GM21737 (cell line): Measurements from ENCODE around the gene FRMD4A.

ENCODE experiments used
- ATAC-seq: cut with Tn5 transposase; IDR thresholded peaks from one replicate; pipeline ENCODE4 v1.9.1; 2021; ENCODE audit warnings: mild to moderate bottlenecking, moderate library complexity; ENCODE audit not compliant: unreplicated experiment

The FRMD4A gene

DNA sequence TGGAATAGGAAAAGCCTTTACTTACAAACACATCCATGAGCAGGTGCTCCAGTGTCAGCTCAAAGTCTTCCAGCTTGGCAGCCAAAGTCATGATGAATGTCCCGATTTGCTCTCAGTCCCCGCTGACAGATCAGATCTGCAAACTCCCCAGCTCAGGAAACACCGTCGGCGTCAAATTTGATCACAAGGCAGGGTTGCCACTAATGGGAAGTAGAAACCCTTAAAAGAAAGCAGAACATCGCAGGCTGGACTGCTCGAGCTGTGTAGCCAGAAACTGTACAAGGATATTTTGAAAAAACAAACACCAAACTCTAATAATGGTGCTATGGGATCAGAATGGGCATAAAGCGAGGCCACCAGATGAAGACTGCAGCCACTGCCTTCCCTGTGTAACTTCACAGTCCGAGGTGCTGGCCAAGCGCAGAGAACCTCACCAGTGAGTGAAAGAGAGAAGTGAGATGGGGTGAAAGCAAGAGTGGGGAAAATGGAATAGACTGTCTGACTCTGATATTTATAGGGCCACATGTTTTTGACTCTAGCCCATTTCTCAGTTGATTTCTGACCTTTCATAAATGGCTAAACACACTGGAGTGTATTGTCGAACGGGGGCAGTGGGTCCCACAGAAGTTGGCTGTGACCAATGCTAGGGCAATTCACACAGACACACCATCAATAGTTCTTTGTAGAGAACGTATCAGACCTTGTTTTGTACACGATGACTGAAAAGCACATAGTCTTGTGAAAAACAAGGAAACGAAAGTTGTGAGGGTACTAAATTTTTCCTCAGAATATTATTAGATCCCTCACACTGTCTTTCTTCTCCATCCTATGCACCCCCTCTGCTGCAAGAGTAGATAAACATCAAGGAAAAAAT is 306.2 kb downstream of the FRMD4A start:
- no peak for ATAC-seq

GRCh38 chr10:14023673-14024328 is 306.9 kb downstream of the FRMD4A start:
- ATAC-seq = no peak

- no peak for ATAC-seq
These were observed 307.6 kb downstream of the FRMD4A start for GRCh38 chr10:14022954-14023672.

DNA sequence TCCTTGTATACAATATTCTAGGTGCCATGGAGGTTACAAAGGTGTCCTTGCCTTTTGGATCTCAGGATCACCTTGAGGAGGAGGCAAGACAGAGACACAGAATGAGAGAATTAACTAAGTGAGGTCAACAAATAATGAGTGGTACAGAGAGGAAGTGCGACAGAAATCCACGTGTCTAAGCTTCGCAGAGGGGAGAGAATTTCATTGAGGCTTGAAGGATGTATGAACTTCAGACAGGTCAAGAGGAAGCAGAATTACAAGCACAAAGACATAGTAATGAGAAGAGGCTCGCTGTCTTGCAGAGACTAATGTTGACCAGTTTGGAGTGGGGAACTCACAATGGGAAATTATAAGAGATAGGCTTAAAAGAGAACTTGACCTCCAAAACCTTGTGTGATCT is 308.7 kb downstream of the FRMD4A start:
- no peak for ATAC-seq

GRCh38 chr10:14020037-14020664 is 310.6 kb downstream of the FRMD4A start:
- ATAC-seq = no peak

- no peak for ATAC-seq
These were observed 313.3 kb downstream of the FRMD4A start for GRCh38 chr10:14017467-14017866.

DNA sequence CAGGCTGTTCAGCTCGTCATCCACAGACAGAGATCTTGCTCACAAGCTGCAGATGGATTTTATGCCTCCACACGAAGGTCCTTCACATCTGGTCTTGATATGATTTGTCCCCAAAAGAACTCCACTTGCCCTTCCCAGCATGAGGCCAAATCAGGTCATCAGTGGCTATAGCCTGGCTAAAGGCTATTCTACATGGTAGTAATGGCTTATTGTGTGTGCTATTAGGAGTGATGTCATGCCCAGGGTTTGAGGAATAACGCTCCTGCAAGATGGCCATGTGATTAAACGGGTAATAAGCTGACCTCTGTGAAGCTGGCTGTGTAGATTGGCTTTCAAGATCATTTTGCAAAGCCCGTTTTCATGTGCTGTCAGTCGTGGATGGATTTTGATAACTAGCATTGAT is 313.8 kb downstream of the FRMD4A start:
- no peak for ATAC-seq

GRCh38 chr10:14016011-14016536 is 314.6 kb downstream of the FRMD4A start:
- ATAC-seq = no peak

DNA sequence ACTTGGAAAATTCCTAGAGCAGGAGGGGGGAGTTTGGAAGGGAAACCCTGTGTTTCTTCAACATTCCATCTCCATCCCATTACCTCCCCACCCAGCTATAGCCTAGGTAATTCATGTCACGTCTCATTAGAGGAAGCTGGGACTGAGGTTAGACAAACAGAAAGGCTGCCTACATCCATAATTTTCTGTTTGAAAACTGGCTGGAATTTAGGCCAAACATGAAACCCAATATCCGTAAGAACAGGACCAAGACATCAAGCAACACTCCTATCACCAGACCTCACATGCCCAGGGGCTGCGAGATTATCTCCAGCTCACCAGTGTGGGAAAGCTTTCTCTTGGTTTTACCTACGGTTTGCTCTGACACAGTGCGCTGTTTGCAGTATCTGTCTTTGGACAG is 316.3 kb downstream of the FRMD4A start:
- ATAC-seq = no peak

GRCh38 chr10:14010769-14011574 is 319.8 kb downstream of the FRMD4A start:
- no peak for ATAC-seq

DNA sequence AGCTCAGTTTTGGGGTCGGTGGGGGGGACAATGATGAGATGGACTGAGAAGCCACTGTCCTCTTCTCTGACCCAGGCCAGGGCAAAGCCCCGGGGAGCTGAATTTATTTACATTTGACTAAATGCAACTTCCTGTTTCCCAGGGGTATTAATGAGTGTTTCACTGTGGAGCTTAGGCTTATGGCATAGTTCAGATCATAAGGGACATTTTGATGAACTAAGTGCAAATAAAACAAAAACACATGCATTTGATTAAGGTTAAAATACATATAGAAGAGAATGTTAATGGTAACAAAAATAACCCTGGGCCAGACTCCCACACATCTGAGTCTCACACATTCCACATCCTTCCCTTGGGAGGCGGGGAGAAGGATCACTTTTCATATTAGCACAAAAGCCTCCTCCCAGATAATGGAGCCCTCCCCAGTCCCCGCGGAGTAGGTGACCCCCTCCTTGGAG is 320.6 kb downstream of the FRMD4A start:
- ATAC-seq = no peak

DNA sequence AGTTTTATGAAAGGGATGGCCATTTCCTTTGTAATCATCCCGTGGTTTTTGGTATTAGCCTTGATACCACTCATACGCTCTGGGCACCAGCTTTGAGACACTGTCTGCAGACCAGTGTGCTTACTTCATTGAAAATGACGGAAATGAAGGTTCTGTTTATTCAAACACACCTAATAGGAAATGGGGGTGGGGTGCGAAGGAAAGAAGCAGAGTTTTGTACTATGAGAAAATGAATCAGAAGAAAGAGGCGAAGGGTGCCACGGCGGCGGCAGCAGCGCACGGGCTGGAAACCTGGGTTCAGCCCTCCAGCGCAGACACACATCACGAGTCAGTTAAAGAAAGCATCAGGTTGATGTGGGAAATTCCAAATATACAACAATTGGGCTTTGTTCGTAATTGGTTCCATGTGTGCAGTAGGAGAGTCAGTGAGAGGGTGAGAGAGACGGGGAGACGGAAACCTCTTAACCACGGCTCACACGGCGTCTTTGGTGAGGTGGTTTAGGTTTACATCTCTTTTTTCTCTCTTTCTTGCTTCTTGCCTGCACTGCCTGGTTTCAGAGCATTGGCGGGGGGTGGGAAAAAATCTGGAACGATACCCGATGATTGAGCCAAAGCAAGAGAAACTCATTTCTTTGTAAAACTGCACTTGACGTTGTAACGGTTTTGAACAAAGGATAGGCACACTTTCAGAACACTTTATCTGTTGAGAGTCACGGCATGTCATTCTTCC is 321.2 kb downstream of the FRMD4A start:
- no peak for ATAC-seq

- ATAC-seq = no peak
These were observed 322.0 kb downstream of the FRMD4A start for GRCh38 chr10:14008740-14009080.

DNA sequence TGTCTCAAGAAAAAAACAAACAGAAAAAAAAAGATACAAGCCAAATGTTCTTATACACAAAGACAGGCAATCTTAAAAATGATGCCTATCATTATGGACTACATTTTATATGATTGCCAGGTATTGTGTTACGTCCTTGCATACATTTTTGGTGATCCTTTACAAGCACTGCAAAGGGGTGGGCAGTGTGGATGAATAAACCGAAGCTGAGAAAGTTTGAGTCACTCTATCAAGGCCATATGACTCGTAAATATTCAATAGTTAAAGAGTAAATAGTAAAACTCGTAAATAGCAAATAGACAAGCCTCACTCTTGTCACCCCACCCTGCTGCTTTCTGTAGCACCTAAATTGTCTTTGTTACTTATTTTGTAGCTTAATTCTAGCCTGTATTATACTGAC is 326.2 kb downstream of the FRMD4A start:
- no peak for ATAC-seq

- no peak for ATAC-seq
These were observed 327.1 kb downstream of the FRMD4A start for GRCh38 chr10:14003517-14004184.

DNA sequence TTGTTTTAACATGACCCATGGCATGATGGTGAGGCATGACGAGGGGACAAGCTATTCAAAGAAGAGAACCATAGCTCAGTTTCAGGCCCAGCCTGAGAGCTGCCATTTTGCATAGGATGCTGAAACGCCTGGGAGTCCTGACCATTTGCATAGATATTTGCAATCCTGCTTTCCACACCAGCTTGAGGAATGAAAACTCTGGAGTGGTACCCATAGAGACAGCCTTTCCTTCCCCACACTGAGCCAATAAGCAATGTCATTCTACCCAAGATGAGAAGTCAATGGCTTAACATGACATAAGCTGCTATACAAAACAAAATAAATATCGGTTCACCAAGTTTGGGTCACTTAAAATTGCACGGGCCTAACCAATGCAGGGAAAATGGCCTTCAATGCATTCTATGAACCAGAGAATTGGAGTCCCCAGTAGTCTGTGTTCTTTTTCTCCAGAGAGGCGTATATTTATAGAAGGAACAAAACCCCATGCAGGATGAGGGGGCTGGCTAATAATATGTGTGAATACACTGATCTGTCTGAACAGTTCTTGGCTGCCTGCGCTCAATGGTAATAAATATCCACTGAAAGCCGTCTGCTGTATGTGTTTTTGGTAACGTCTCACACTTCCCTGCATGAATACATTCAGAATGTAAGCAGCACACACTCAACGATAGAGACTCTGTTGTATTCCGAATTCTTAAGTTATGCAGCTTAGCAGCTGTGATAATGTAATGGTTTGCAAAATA is 329.3 kb downstream of the FRMD4A start:
- no peak for ATAC-seq

- no peak for ATAC-seq
These were observed 332.4 kb downstream of the FRMD4A start for GRCh38 chr10:13998163-13998835.

GRCh38 chr10:13997650-13998049 is 333.1 kb downstream of the FRMD4A start:
- ATAC-seq = no peak
